ENCODE measurements around the gene RBMS1.

The RBMS1 gene

DNA sequence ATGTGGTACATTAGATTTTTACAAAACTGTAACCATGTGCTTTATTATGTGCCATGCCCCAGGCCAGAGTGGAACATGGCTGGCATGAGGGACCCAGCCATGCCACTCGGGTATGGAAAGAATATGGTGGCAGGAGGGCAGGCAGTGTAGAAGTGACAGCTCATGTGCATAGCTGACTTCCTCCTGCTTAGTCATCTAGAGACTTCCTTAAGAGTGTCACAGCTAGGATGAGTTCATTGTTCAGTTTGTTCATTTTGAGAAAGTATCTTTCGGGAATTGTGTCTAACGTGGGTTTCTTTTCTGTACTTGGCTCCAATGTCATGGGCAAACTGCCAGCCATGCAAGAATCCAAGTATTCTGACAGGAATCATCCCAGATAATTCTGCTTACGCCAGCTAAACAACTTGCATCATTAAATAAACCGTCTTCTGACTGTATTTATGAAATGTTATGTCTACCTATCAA is 199.2 kb downstream of the RBMS1 start:
- DNase-seq: peak; percentile 57

DNA sequence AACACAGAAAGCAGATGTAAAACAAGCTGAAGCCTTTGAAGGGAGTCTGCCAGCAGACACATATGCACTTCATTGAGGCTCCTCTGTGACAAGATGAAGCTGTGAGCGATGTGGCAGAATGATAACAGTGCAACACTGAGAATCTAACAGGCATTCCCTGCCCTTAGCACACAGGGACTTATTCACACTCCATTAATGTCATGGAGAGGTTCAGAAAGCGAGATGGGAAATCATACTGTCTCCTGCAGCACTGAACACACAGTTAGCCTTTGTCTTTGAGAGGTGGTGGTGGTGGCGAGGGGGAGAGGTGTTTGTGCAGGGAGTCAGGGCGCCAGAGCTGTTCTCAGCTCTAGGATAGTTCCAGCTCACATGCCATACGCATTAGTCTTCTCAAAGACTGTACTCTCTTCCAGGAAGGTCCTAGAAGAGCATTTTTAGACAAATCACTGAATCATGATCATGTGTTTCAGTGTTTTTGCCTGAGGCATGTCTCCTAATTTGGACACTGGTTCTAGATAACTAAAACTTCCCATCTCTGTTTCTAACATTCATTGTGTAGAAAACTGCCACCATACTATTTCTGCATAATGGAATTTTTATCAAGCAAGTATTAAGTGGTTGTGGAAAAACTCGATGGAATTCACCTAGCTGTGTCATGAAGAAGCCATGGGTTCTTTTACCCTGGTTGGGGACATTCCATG is 200.1 kb downstream of the RBMS1 start:
- no peak for DNase-seq

DNA sequence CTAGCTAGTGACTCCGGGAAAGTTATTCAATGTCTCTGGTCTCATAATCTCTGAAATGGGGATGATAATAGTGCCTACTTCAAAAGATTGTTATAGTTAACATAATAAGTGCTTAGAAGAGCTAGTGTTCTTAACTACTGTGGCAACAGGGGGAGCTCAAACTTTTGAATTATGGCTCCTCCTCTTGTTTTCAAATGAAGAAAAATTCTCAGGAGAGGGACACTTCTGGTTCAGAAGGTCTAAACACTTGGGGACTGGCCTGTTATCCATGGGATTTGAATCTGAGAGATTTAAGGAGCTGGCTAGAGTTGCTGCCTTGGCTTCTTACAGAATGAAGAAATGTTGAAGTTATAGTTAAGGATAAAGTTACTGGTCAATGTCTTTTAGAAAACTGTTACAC is 201.4 kb downstream of the RBMS1 start:
- no peak for DNase-seq

DNA sequence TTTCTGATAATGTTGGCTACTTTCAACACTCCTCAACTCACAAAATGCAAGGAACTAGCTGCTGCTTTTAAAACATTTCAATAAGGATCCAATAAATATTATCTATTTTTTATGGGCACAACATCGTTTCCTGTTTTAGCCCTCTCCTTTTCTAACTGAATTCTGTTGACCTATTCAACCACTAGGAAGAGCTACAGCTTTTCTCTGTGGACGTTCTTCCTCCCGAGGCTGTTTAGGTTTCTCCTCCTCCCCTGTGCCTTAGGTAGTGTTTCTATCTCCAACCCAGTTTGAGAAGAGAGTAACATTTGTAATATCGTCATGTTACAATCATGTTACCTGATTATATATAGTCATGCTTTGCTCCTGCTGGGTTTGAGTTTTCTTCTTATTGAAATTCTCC is 202.2 kb downstream of the RBMS1 start:
- no peak for DNase-seq

DNA sequence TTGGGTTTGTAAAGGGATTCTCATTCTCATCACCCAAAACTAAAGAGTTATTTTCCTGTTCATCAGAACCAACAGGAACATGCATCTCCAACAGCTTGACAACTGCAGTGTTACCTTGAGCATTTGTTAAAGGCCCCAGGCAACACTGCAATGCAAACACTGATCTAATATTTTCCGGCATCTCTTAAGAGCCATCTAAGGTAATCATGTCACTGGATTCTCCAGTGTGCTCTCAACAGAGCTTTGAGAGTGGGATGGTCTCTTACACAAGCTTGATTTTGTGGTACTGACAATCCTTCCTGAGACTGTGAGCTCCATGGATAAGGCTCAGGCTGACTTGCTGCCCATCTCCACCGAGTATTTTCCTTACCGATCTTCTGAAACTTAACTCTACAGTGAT is 203.0 kb downstream of the RBMS1 start:
- no peak for DNase-seq

DNA sequence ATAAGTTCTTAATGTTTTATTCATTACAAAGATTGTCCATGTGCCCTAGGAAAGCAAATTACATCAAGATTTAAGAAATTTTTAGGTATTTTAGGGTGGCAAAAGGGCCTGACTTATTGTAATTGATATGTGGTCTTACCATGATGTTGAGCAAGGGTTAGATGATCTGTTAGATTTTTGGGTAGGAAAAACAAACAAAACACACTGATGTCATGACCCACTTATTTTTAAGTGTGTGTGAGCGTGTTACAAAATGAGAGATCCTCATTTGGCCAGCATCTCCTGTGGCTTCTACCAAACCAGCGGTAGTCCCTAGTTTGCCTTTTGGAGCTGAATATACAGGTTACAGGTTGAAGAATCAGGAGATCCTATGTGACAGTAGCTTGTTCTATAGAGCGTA is 203.8 kb downstream of the RBMS1 start:
- DNase-seq: no peak

DNA sequence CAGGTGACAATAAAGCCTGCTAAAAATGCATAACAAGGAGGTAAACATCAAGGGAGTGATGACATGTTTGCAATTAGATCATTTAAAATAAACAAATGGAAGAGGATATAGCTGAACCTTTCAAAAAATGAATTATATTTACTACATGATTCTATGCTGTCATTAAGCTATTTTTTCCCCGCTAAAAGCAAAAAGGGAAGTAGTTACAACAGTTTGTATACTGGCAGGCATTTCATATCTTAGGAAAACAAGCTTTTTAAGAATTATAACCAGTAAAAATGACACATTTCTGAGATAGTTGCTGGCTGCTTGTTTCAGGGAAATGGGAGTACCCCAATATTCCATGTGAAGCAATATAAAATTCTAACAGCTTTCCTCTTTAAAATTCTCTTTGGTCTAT is 204.5 kb downstream of the RBMS1 start:
- no peak for DNase-seq

DNA sequence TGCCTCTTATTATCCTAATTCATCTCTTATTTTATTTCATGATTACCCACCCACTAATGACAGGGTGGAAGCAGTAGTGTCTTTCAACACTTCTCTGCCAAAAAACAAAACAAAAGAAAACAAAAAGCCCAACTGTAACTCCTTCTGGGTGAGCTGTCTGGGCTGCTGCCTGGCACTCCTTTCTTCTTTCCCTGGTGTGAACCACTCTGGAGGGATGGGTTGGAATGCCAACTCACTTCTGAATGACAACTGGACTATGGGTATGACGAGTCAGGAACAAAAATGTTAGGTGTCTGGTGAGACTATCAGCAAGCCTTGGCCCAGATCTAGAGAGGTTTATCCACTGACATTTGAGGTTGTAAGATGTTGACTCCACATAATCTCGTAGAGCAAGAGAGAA is 205.3 kb downstream of the RBMS1 start:
- DNase-seq: no peak

DNA sequence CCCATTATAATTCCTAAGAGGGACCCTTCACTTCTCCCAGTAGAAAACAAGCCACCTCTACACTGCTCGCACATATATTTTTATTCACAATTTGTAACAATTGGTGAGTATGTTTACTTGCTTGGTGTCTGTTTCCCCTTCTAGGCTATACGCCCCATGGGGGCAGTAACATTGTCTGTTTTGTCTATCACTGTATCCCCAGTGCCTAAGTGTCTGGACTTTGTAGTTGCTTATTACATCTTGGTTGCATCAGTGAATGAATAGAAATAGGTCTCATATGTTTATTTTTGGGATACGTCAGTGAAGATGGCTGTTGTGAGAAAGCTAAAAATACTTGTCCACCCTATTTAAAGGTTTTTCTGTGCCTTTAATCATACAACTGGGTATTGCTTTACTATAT is 206.1 kb downstream of the RBMS1 start:
- DNase-seq: no peak

DNA sequence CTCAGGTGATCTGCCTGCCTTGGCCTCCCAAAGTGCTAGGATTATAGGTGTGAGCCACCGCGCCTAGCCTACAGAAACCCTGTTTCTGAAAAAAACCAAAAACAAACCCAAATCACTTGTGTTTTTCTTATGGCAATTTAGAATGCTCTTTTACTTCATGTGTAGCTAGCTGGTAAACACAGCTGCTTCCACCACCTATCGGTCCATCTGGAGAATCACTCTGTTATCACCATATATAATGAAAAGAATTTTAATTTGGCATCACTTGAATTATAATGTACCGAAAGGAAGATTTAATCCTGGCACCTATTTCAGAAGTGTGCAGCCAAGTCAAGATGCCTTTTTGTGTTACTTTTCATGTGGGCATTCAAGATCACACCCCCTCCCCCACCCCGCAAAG is 207.1 kb downstream of the RBMS1 start:
- DNase-seq: no peak

DNA sequence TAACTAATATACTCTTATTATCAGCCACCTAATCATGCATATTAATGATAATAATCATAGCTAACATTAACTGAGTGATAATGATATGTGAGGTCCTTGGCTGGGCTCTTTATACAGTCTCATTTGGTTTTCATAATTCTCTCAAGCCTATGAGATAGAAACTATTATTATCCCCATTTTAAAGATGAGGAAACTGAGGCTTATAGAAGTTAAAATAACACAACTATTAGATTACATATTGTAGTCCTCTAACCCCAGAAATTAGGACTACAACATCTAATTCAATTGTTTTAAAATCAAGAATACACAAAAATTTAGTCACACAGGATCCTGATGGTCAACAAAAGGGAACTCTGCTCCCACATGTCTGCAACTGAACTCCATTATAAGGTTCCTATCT is 209.9 kb downstream of the RBMS1 start:
- no peak for DNase-seq

DNA sequence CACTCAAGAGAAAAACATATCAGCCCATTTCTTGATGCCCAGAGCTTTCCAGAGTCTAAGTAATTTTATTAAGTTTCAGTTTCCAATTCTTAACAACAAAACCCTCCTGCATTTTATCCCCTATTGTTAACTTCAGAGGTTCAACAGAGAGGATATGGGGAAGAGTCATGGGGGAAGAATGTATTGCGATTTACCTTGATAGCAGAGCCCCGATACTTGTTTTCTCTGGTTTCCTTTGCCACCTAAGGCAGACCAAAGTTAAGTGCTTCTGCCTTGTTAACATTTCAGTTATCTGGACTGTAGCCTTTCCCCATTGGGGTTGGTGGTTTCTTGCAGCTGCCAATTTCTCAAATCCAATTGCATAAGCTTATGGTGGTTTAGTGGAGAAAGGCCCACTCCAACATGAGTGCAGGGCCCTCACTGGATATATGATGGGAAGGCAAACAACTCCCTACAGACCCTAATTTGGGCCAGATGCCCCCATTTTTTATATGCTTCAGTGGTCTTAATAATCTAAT is 211.5 kb downstream of the RBMS1 start:
- DNase-seq: no peak

DNA sequence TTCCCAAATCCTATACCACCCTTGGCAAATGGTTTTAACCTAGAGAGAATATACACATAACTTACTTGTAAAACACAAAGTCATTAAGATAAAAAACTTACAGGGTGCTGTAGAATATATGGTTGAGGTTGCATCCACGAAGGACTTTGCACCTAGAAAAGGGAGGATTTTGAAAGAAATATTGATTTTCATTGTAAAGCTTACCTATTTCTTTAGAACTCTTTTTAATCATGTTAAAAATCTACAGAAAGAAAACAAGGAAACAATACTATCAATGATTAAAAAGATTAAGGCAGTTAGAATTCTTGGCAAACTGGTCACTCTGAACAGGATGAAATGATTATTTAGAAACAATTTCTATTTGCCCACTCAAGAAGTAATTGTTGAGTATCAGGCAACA is 212.4 kb downstream of the RBMS1 start:
- DNase-seq: no peak

DNA sequence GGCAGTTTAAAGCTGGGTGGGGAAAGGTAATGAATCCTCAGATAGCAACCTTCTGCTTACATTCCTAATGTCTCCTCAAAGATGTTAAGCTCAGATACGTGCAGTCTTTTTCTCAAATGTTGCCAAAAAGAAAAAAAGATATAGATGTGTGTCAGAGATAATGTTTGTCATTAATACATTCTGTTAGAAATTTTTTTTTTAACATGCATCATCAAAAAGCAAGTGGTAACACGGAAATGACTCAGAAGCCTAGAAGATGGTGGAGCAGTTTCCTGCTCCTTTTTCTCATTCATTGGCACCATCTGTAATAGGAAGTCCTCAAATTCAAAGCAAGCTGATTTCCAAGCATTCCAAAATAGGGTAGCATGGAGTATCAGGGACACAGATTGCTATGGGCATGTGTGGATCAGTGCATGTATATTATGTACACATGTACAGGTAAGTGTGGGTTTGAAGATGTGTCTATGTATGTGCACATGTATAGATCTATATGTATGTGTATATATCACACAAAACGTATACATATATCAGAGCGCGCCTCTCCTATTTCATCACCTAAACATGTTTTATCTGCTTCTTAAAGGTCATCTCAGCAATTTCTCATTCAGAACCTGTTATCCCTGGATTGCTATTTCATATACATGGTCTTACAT is 213.7 kb downstream of the RBMS1 start:
- no peak for DNase-seq

DNA sequence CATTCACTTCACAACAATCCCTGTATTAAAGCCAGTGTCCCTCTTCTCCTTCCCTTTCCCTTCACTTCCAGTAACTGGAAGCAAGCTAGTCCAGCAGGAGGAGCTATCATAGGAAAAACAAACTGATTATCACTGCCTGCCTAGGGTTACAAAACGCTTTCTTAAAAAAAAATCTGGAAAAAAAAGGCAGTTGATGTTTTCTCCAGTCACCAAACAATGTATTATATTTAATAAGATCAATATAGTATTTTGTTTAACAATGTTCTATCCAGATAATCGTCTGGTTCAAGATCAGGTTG is 214.8 kb downstream of the RBMS1 start:
- DNase-seq: no peak

DNA sequence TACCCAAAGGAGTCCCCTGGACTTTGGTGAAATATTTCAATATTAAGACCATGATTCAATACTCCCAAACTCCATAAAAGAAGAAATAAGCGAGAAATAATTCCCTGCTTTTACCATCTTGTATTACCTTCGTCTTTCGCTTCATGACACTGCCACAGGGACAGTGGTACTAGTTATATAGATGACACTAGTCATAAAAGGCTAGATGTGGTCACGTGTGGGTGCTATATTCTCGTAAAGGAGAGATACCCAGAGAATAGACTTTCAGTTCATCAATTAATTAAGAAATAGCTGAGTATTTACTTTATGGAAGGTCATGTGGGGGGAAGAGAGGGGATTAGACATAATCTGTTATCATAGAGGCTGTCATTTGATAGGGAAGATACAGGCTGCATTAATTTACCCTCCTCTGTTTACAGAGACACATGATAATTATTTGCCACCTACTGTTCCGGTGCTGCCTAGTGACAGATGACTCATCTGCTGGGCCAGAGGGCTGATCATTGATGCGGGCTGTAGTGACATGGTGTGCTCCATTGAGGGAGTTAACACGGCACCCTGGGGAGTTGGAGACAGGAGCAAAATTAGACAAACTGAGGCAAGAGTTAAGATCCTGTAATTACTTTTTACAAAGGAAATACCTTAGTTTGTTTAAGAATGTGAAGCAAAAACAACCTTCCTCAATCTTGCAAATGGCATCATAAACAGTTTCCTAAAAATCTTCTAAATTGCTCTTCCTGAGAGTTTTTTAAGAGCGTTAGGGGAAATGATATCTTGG is 215.3 kb downstream of the RBMS1 start:
- no peak for DNase-seq

DNA sequence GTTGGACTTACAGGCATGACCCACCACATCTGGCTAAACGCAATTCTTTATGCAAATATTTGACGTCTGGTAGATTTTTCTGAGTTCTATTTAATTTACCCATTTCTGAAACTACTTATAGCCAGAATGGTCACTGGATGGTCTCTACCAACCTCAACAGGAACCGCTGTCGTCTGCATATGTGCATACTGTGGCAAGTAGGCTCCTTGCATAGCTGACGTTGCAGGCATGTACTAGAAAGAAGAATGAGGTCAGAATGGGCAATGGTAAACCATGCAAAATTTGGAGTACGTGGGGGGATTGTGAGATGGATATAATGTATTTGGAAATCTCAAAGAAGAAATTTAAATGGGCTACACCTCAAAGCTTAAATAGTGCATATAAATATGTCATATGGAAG is 216.5 kb downstream of the RBMS1 start:
- no peak for DNase-seq

DNA sequence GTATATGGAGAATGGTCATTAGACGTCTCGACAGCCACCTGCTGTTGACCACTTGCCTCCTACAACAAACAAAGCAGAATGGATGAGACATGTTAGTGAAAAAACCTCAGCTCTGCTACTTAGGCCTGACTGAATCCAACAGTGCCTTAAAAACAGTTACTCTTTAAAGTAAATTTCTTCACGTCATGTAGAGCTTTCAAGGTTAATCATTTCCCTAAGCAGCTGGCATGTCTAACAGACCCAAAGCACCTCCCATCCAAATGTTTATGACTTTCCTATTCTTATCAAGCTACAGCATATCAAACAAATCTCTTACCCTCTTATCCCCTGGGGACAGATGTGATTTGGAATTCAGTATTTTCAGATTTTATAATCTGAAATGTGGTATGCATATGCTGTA is 218.0 kb downstream of the RBMS1 start:
- no peak for DNase-seq

DNA sequence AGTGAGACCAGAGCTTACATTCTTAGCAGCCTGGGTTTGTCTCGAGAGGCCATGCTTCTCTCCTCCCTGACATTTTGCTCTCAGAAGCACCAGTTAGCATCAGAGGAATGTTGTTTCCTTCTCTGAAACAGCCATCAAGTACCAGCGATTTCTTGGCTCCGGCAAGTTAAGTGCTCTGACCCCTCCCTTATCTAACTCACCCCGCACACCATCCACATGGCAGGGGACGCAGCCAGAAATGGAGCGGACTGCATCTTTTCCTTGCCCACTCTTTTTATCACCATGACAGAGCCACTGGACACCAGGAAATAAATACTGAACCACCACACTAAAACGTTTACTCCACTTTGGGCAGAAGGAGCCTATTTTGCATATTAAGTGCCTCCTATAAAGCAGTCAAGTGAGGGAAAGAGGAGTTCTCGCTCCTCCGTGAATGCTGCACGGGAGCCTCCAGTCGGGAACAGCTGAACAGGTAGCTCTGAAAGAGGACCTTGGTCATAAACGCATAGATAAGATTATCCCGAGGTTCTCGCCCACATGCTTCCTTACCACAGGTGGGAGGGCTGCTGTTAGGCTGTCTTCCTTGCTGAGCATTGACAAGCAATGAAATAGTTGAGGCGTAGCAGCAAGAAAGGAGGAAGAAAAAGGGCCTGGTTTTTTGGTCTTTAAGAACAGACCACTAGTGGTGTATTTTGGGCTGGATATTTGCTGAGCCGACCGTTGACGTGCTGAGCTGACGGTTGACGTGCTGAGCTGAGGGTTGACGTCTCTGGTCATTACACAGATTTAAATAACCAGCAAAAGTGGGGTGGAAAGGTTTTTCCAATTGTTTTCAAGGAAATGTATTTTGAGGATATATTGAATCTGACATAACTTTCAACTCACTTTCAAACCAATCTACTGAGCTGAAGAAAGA is 222.2 kb downstream of the RBMS1 start:
- no peak for DNase-seq

DNA sequence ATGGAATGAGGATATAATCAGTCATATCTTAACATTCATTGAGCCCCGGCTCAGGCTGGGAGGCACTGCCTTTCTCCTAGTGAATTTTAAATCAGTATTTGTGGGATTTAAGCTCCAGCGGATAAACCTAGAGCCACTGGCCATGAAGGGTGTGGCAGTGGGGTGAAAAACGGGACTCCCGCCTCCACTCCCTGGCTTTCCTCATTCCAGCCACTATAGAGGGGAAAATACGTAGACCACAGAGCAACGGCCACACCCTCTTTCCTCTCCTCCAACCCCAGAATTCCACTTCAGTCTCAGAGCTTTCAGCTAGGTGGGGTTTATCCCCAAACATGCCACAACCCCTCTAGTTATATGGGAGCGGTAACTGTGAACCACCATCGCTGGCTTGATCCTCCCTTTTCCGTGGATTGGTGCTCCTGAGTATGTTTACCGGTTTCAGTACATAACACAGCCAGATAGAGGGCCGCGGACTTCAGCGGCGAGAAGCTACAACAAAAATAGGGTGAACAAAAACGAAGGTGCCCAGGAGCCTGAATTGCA is 223.0 kb downstream of the RBMS1 start:
- no peak for DNase-seq

DNA sequence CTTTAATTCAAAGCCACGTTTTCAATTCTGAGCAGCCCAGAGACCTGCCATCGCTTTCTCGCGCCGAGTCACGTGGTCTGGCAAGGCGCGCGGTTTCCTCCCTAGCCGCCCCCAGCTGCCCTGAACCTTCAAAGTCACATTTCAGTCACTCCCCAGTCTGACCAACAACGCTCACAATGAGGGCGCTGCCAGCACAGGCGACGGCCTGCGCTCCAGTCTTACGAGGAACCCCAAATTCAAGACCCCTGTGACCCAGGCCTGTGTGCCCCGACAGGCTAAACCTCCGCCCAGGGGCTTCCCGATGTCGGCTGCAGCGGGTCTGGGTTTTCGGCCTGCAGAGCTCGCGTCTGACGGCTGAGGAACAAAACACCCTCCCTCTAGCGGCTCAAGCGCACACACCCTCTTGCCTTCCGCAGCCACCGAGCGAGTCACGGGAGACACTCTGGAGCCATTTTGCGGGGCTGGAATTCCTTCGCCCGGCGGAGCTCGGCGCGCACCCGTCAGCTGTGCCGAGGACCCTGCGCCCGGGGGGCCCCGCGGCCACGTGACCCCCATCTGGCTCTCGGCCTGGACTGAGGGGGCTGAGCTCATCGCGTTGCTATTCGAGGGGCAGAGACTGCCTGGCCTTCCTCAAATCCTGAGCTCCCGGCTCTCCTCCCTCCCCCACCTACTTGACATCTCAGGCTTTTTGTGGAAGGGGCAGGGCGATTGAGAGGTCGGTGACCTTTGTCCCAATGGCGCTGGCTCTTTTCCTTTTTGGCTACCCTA is 223.6 kb downstream of the RBMS1 start:
- peak; percentile 64 for DNase-seq

DNA sequence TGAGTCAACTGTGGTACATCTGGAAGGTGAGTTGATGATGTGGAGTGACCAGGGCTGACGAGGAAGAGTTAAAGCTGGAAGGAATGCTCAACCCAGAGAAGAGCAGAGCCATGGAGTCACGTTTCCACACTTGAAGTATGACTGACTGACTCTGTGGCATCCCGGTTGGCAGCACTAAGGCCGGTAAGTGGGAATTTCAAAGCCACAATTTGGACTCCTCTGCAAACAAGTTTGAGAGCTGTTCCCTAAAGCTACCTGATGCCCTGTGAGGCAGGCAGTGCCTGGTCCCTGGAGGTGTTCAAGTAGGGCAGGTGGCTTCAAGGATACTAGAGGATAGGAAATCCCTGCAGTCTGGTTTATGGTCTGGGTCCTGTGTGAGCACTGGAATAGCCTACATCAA is 224.2 kb downstream of the RBMS1 start:
- DNase-seq: no peak
